Loucy (cell line): ENCODE measurements around the gene CACNA1C.

ENCODE experiments used
- H2AFZ ChIP-seq: fragments of 200-600 bp; sonication (generic); 2 replicates; pipeline ENCODE4 v1.6.0; 2016; ENCODE audit warnings: antibody characterized with exemption, mild to moderate bottlenecking, low read length, moderate library complexity
- H3F3A ChIP-seq: fragments of 200-600 bp; 2 replicates; pipeline ENCODE4 v1.6.0; 2016; ENCODE audit warnings: antibody characterized with exemption, low read depth, mild to moderate bottlenecking
- H3K27me3 ChIP-seq: fragments of 200-600 bp; sonication (generic); 2 replicates; pipeline ENCODE4 v1.6.1; 2014; ENCODE audit warnings: low read length, mild to moderate bottlenecking; ENCODE audit not compliant: insufficient read depth, poor library complexity, severe bottlenecking
- H3K36me3 ChIP-seq: fragments of 200-600 bp; sonication (generic); 2 replicates; pipeline ENCODE4 v1.6.1; 2016; ENCODE audit warnings: low read length; ENCODE audit not compliant: insufficient read depth
- H3K4me1 ChIP-seq: fragments of 200-600 bp; sonication (generic); 2 replicates; pipeline ENCODE4 v1.5.1; 2014; ENCODE audit warnings: low read length, mild to moderate bottlenecking; ENCODE audit not compliant: insufficient read depth, poor library complexity, severe bottlenecking
- H3K4me2 ChIP-seq: fragments of 200-600 bp; sonication (generic); 2 replicates; pipeline ENCODE4 v1.6.0; 2014; ENCODE audit warnings: antibody characterized with exemption, low read length, low read depth, mild to moderate bottlenecking; ENCODE audit not compliant: poor library complexity, severe bottlenecking
- H3K4me3 ChIP-seq: fragments of 200-600 bp; sonication (generic); 2 replicates; pipeline ENCODE4 v1.5.1; 2014; ENCODE audit warnings: low read length, mild to moderate bottlenecking, mixed read lengths; ENCODE audit not compliant: poor library complexity, severe bottlenecking
- H3K79me2 ChIP-seq: fragments of 200-600 bp; sonication (generic); 2 replicates; pipeline ENCODE4 v1.6.1; 2014; ENCODE audit warnings: low read length; ENCODE audit not compliant: insufficient read depth
- H3K9ac ChIP-seq: fragments of 200-600 bp; sonication (generic); 2 replicates; pipeline ENCODE4 v1.6.0; 2014; ENCODE audit warnings: mild to moderate bottlenecking, low read depth, low read length, moderate library complexity; ENCODE audit not compliant: poor library complexity, severe bottlenecking
- H3K9me2 ChIP-seq: fragments of 200-600 bp; sonication (generic); replicated peaks from 2 replicates; pipeline ENCODE4 v1.6.1; 2016; ENCODE audit warnings: low read depth, low read length, mixed read lengths
- H3K9me3 ChIP-seq: fragments of 200-600 bp; sonication (generic); 2 replicates; pipeline ENCODE4 v1.6.1; 2014; ENCODE audit warnings: mild to moderate bottlenecking, antibody characterized with exemption, low read length, low read depth; ENCODE audit not compliant: insufficient read depth
- H4K20me1 ChIP-seq: fragments of 200-600 bp; sonication (generic); 2 replicates; pipeline ENCODE4 v1.6.0; 2014; ENCODE audit warnings: antibody characterized with exemption, low read length, mild to moderate bottlenecking; ENCODE audit not compliant: insufficient read depth, poor library complexity, severe bottlenecking
- CTCF ChIP-seq: fragments of 200-600 bp; sonication (generic); conservative IDR thresholded peaks from 2 replicates; pipeline ENCODE4 v1.5.1; 2014; ENCODE audit warnings: mild to moderate bottlenecking, antibody characterized with exemption, low read length
- EZH2phosphoT487 ChIP-seq: fragments of 200-600 bp; IDR thresholded peaks from 2 replicates; pipeline ENCODE4 v1.6.1; 2018; ENCODE audit warnings: antibody characterized with exemption, mild to moderate bottlenecking, moderate library complexity, borderline replicate concordance

CACNA1C gene

GRCh38 chr12:2351161-2351560, 298.4 kb downstream of the CACNA1C start:
- no peak overlapping the region for H3K4me2 ChIP-seq
- H2AFZ ChIP-seq: no peak overlapping the region

GRCh38 chr12:2352203-2352602, 299.4 kb downstream of the CACNA1C start:
- no peaks in the 10 kb centered on the region for H3K27me3 ChIP-seq
- H3K9ac ChIP-seq: no peak overlapping the region
- no peaks in the 10 kb centered on the region for H3K79me2 ChIP-seq
- H3F3A ChIP-seq: no peaks in the 10 kb centered on the region
- no peaks in the 10 kb centered on the region for H3K4me1 ChIP-seq
- no peak overlapping the region for H3K4me2 ChIP-seq
- no peaks in the 10 kb centered on the region for H3K9me2 ChIP-seq
- no peak overlapping the region for H2AFZ ChIP-seq
- H3K9me3 ChIP-seq: no peaks in the 10 kb centered on the region
- H3K4me3 ChIP-seq: no peak overlapping the region
- no peaks in the 10 kb centered on the region for H4K20me1 ChIP-seq
- no peaks in the 10 kb centered on the region for H3K36me3 ChIP-seq
- TF ChIP-seq EZH2phosphoT487: no peak
- TF ChIP-seq CTCF: no peak

More at GRCh38 chr12:2351161-2351560, 298.4 kb downstream of the CACNA1C start:
- H3K36me3 ChIP-seq: no peaks in the 10 kb centered on the region
- no peaks in the 10 kb centered on the region for H3F3A ChIP-seq
- no peak overlapping the region for H3K4me3 ChIP-seq
- no peak for TF ChIP-seq EZH2phosphoT487
- TF ChIP-seq CTCF: no peak
- H3K4me1 ChIP-seq: no peaks in the 10 kb centered on the region
- H3K79me2 ChIP-seq: no peaks in the 10 kb centered on the region
- H3K9ac ChIP-seq: no peak overlapping the region
- no peaks in the 10 kb centered on the region for H4K20me1 ChIP-seq
- H3K9me3 ChIP-seq: no peaks in the 10 kb centered on the region
- H3K27me3 ChIP-seq: no peaks in the 10 kb centered on the region
- no peaks in the 10 kb centered on the region for H3K9me2 ChIP-seq

- Histone ChIP-seq H3K9me2 (no peaks in the 10 kb centered on the region), H2AFZ (no peak overlapping the region), H3K4me1 (no peaks in the 10 kb centered on the region), H3K9me3 (no peaks in the 10 kb centered on the region), H3K79me2 (no peaks in the 10 kb centered on the region), H3K9ac (no peak overlapping the region), H3K27me3 (no peaks in the 10 kb centered on the region), H4K20me1 (no peaks in the 10 kb centered on the region), H3K4me3 (no peak overlapping the region), H3K4me2 (no peak overlapping the region), H3K36me3 (no peaks in the 10 kb centered on the region), H3F3A (no peaks in the 10 kb centered on the region)
- no peak for TF ChIP-seq EZH2phosphoT487
- no peak for TF ChIP-seq CTCF
Measured at GRCh38 chr12:2353281-2353680, 300.5 kb downstream of the CACNA1C start.
